GM19023 (cell line): Measurements from ENCODE around the gene LRRC4C.

ENCODE experiments used
- ATAC-seq: cut with Tn5 transposase; IDR thresholded peaks from one replicate; pipeline ENCODE4 v1.9.1; 2021; ENCODE audit warnings: mild to moderate bottlenecking, moderate library complexity; ENCODE audit not compliant: unreplicated experiment

LRRC4C gene

GRCh38 chr11:41145420-41145819 is 314.0 kb downstream of the LRRC4C start:
- no peak for ATAC-seq

- ATAC-seq, result no peak
Measured at GRCh38 chr11:41134971-41135370, 324.5 kb downstream of the LRRC4C start.

- ATAC-seq, result no peak
Measured at GRCh38 chr11:41133023-41133422, 326.4 kb downstream of the LRRC4C start.

- ATAC-seq, result no peak
Measured at GRCh38 chr11:41121600-41121999, 337.9 kb downstream of the LRRC4C start.

- no peak for ATAC-seq
Measured at GRCh38 chr11:41119484-41119883, 340.0 kb downstream of the LRRC4C start.

- no peak for ATAC-seq
Measured at GRCh38 chr11:41118521-41118920, 340.9 kb downstream of the LRRC4C start.

- ATAC-seq, result no peak
Measured at GRCh38 chr11:41116970-41117369, 342.5 kb downstream of the LRRC4C start.

- ATAC-seq, result no peak
Measured at GRCh38 chr11:41115066-41115465, 344.4 kb downstream of the LRRC4C start.

- ATAC-seq, result no peak
Measured at GRCh38 chr11:41113160-41113559, 346.3 kb downstream of the LRRC4C start.

GRCh38 chr11:41110527-41110926 is 348.9 kb downstream of the LRRC4C start:
- no peak for ATAC-seq

- no peak for ATAC-seq
Measured at GRCh38 chr11:41102471-41102870, 357.0 kb downstream of the LRRC4C start.

- no peak for ATAC-seq
Measured at GRCh38 chr11:41099654-41100053, 359.8 kb downstream of the LRRC4C start.

GRCh38 chr11:41085123-41085522 is 374.3 kb downstream of the LRRC4C start:
- no peak for ATAC-seq

GRCh38 chr11:41081756-41082285 is 377.6 kb downstream of the LRRC4C start:
- no peak for ATAC-seq

- no peak for ATAC-seq
Measured at GRCh38 chr11:41074318-41074717, 385.1 kb downstream of the LRRC4C start.

GRCh38 chr11:41065432-41065831 is 394.0 kb downstream of the LRRC4C start:
- no peak for ATAC-seq

- ATAC-seq, result no peak
Measured at GRCh38 chr11:41058138-41058537, 401.3 kb downstream of the LRRC4C start.

- no peak for ATAC-seq
Measured at GRCh38 chr11:41056892-41057569, 402.4 kb downstream of the LRRC4C start.

GRCh38 chr11:41053894-41054293 is 405.6 kb downstream of the LRRC4C start:
- no peak for ATAC-seq

- ATAC-seq, result no peak
Measured at GRCh38 chr11:41051919-41052635, 407.4 kb downstream of the LRRC4C start.

GRCh38 chr11:41050791-41051190 is 408.7 kb downstream of the LRRC4C start:
- no peak for ATAC-seq

GRCh38 chr11:41047229-41047628 is 412.2 kb downstream of the LRRC4C start:
- no peak for ATAC-seq
